Memory B cell (primary cell): ENCODE data around the gene PRSS57.
A peak's percentile ranks its signal among the peaks of the same experiment; 100 is the strongest.

Experiments
- ATAC-seq: fragments of 150-1000 bp; cut with Tn5 transposase; 2 replicates; pipeline ENCODE4 v1.10.0; 2021; ENCODE audit warnings: low read depth, mild to moderate bottlenecking, moderate library complexity
- DNase-seq, 2 donors: peaks; one replicate each; pipeline ENCODE4 v3.0.0; 2022; ENCODE audit warnings: low spot score in 2 of 2
- H3K27ac Mint-ChIP-seq: one replicate; pipeline ENCODE4 v1.8.0; 2022; ENCODE audit warnings: mild to moderate bottlenecking, moderate library complexity, mixed read lengths
- H3K27me3 Mint-ChIP-seq: one replicate; pipeline ENCODE4 v1.8.0; 2022; ENCODE audit warnings: mixed read lengths
- H3K36me3 Mint-ChIP-seq: one replicate; pipeline ENCODE4 v1.8.0; 2022; ENCODE audit warnings: mild to moderate bottlenecking, mixed read lengths
- H3K4me1 Mint-ChIP-seq: one replicate; pipeline ENCODE4 v1.8.0; 2022; ENCODE audit warnings: mixed read lengths
- H3K4me3 Mint-ChIP-seq: one replicate; pipeline ENCODE4 v1.8.0; 2022; ENCODE audit warnings: mild to moderate bottlenecking, moderate library complexity, mixed read lengths
- H3K9me3 Mint-ChIP-seq: one replicate; pipeline ENCODE4 v1.8.0; 2022; ENCODE audit warnings: mixed read lengths

The PRSS57 gene

DNA sequence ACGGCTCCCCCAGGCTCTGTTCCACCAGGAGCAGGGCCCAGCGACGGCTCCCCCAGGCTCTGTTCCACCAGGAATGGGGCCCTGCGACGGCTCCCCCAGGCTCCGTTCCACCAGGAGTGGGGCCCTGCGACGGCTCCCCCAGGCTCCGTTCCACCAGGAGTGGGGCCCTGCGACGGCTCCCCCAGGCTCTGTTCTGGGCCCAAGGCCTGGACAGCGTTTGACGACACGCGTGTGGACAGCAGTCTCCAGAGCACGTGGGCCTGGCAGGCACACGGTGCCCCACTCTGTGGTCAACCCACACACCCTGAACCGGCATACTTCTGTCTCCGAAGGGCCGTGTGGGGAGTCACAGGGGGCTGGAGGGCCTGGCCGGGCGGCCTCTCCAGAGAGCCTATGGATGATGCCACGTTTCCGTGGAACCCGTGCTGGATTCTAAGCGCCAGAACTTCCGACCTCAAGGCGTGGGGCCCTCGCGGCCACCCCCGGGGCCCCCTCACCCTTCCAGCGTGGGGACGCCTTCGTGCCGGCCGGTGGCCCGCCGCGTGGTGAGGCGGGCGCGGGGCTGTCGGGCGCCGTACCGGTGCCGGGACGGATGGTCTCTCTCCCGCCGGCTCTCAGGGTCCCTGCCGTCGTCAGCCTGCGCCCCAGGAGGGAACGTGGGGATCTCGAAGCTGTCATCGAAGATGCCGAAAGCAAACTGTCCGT lies 44.0 kb downstream of the PRSS57 start:
- Mint-ChIP-seq H3K27me3 (no peaks in the 10 kb centered on the region), H3K36me3 (peaks cover 15% of the 10 kb centered on the region), H3K9me3 (no peaks in the 10 kb centered on the region), H3K4me1 (peaks cover 22% of the 10 kb centered on the region), H3K4me3 (no peak overlapping the region), H3K27ac (no peak overlapping the region)
- no peak for DNase-seq
- no peak for ATAC-seq

GRCh38 chr19:650121-650520 lies 45.1 kb downstream of the PRSS57 start:
- no peak for ATAC-seq
- no peaks in the 10 kb centered on the region for H3K9me3 Mint-ChIP-seq
- DNase-seq, result no peak
- H3K27ac Mint-ChIP-seq, result no peak overlapping the region
- peaks cover 15% of the 10 kb centered on the region for H3K36me3 Mint-ChIP-seq
- H3K4me1 Mint-ChIP-seq, result peaks cover 12% of the 10 kb centered on the region
- no peak overlapping the region for H3K4me3 Mint-ChIP-seq
- no peaks in the 10 kb centered on the region for H3K27me3 Mint-ChIP-seq

GRCh38 chr19:648904-649801 lies 46.1 kb downstream of the PRSS57 start:
- H3K4me3 Mint-ChIP-seq, result no peak overlapping the region
- no peaks in the 10 kb centered on the region for H3K27me3 Mint-ChIP-seq
- DNase-seq (no peak), ATAC-seq (no peak)
- H3K9me3 Mint-ChIP-seq, result no peaks in the 10 kb centered on the region
- peaks cover 7% of the 10 kb centered on the region for H3K4me1 Mint-ChIP-seq
- no peak overlapping the region for H3K27ac Mint-ChIP-seq
- peaks cover 10% of the 10 kb centered on the region for H3K36me3 Mint-ChIP-seq

DNA sequence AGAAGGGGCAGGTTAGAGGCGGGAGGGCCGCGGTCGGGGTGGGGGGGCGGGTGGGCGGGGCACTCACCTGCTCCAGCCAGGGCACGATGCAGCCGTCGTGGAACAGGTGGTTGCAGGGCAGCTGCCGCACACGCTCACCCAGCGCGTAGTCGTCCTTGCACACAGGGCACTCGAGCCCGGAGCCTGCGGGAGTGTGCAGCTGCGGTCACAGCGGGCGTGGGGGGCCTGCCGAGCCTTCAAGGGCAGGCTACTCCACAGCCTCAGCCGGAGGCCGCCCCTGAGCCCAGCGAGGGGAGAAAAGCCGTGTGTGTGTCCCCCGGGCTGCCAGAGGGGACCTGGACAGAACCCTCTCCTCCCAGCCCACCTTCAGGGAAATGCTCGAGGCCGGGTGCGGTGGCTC lies 46.9 kb downstream of the PRSS57 start:
- DNase-seq (no peak), ATAC-seq (no peak)
- peaks cover 8% of the 10 kb centered on the region for H3K36me3 Mint-ChIP-seq
- H3K27me3 Mint-ChIP-seq, result no peaks in the 10 kb centered on the region
- peaks cover 7% of the 10 kb centered on the region for H3K4me1 Mint-ChIP-seq
- peak overlapping the region; percentile 67 for H3K4me3 Mint-ChIP-seq
- no peaks in the 10 kb centered on the region for H3K9me3 Mint-ChIP-seq
- H3K27ac Mint-ChIP-seq, result peak overlapping the region; percentile 93

- H3K4me3 Mint-ChIP-seq, result peak overlapping the region; percentile 67
- peaks cover 8% of the 10 kb centered on the region for H3K36me3 Mint-ChIP-seq
- H3K27ac Mint-ChIP-seq, result peak overlapping the region; percentile 93
- ATAC-seq, result peak; percentile 78
- no peaks in the 10 kb centered on the region for H3K9me3 Mint-ChIP-seq
- H3K27me3 Mint-ChIP-seq, result no peaks in the 10 kb centered on the region
- DNase-seq, result no peak
- H3K4me1 Mint-ChIP-seq, result peaks cover 7% of the 10 kb centered on the region
These were observed 47.5 kb downstream of the PRSS57 start for GRCh38 chr19:647566-648284.

- Mint-ChIP-seq H3K27me3 (no peaks in the 10 kb centered on the region), H3K4me1 (peaks cover 9% of the 10 kb centered on the region), H3K36me3 (peaks cover 8% of the 10 kb centered on the region), H3K27ac (peak overlapping the region; percentile 93), H3K9me3 (no peaks in the 10 kb centered on the region), H3K4me3 (no peak overlapping the region)
- no peak for DNase-seq
- no peak for ATAC-seq
These were observed 48.3 kb downstream of the PRSS57 start for GRCh38 chr19:646779-647565.

DNA sequence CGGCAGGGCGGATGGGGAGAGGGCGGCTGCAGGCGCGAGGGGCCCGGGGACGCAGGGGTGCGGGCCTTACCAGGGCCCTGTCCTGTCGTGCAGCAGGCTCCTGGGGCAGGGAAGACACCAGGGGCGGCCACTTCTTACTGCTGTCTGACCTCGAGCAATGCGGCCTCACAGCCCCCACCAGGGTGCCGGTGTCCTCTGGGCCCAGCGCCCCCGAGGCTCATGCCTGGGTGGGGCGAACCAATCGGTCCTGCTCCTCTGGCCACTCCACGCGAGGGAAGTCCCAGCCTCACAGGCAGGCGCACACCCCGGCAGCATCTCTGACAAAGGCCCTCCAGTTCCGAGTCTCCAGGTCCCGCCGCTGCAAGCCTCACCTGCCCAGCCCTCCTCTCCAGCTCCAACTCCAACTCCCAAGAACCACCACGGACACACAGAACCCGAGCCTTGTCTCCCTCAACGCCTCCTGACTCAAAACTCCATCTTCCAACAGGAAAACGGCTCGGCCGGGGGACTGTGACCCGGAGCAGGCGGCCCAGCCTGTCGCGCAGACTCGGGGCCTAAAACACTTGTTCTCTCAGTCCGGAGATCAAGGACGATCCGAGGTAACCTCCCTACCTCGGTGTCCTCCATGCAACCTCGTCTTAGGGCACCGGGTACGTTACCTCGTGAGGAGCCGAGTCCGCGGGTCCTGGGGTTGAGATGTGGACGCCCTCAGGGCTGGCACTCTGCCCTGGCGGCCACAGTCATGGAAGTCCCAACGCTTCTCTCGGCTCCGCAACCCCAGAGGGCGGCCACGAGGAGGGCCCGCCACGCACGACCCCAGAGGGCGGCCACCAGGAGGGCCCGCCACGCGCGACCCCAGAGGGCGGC lies 49.1 kb downstream of the PRSS57 start:
- H3K27ac Mint-ChIP-seq, result peak overlapping the region; percentile 62
- ATAC-seq, result no peak
- H3K36me3 Mint-ChIP-seq, result peaks cover 8% of the 10 kb centered on the region
- no peak for DNase-seq
- no peaks in the 10 kb centered on the region for H3K9me3 Mint-ChIP-seq
- no peaks in the 10 kb centered on the region for H3K27me3 Mint-ChIP-seq
- H3K4me1 Mint-ChIP-seq, result peaks cover 13% of the 10 kb centered on the region
- H3K4me3 Mint-ChIP-seq, result no peak overlapping the region

GRCh38 chr19:644789-645188 lies 50.5 kb downstream of the PRSS57 start:
- Mint-ChIP-seq H3K36me3 (peaks cover 8% of the 10 kb centered on the region), H3K4me1 (peaks cover 15% of the 10 kb centered on the region), H3K27ac (peak overlapping the region; percentile 72), H3K27me3 (no peaks in the 10 kb centered on the region), H3K4me3 (no peak overlapping the region), H3K9me3 (no peaks in the 10 kb centered on the region)
- DNase-seq (no peak), ATAC-seq (no peak)

DNA sequence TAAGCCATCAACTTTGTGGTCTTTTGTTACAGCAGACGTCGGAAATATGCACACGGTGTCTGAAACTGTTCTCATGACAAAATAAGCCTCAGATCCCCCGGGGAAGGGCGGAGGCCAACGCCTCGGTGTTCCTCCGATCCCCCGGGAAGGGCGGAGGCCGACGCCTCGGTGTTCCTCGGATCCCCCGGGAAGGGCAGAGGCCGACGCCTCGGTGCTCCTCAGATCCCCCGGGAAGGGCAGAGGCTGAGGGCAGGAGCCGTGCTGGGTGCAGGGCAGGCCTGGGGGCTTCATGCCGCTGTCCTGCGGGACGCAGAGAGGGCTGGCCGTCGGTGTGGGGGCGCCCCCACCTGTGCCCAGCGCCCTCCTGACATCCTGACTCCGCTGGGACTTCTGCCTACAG lies 50.9 kb downstream of the PRSS57 start:
- H3K9me3 Mint-ChIP-seq, result no peaks in the 10 kb centered on the region
- no peak overlapping the region for H3K4me3 Mint-ChIP-seq
- H3K36me3 Mint-ChIP-seq, result peaks cover 8% of the 10 kb centered on the region
- no peak for DNase-seq
- ATAC-seq, result no peak
- H3K27me3 Mint-ChIP-seq, result no peaks in the 10 kb centered on the region
- no peak overlapping the region for H3K27ac Mint-ChIP-seq
- peaks cover 17% of the 10 kb centered on the region for H3K4me1 Mint-ChIP-seq

GRCh38 chr19:643736-644135 lies 51.5 kb downstream of the PRSS57 start:
- Mint-ChIP-seq H3K9me3 (no peaks in the 10 kb centered on the region), H3K4me1 (peaks cover 20% of the 10 kb centered on the region), H3K27me3 (no peaks in the 10 kb centered on the region), H3K27ac (no peak overlapping the region), H3K4me3 (no peak overlapping the region), H3K36me3 (peaks cover 8% of the 10 kb centered on the region)
- DNase-seq, result no peak
- ATAC-seq, result no peak

GRCh38 chr19:642767-643727 lies 52.2 kb downstream of the PRSS57 start:
- peak overlapping the region; percentile 20 for H3K27ac Mint-ChIP-seq
- peaks cover 18% of the 10 kb centered on the region for H3K4me1 Mint-ChIP-seq
- peaks cover 6% of the 10 kb centered on the region for H3K36me3 Mint-ChIP-seq
- no peaks in the 10 kb centered on the region for H3K9me3 Mint-ChIP-seq
- H3K27me3 Mint-ChIP-seq, result no peaks in the 10 kb centered on the region
- H3K4me3 Mint-ChIP-seq, result no peak overlapping the region
- no peak for DNase-seq
- ATAC-seq, result no peak

DNA sequence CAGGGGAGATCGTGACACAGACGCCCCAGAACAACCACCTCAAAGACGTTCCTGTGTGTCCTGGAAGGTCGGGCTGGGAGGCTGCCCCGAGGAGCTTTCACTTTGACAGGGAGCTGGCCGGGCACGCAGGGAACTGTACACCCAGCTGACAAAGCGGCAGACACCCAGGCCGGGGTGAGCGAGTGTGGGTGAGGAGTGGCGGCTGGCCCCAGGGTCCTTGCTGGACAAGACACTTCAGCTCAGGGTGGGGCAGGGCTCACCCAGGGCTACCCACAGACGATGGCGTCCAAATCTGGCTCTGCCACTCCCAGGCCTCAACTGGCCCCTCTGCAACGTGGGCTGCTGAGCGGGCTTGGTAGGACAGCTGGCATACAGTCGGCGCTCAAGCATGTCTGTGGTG lies 53.5 kb downstream of the PRSS57 start:
- H3K4me3 Mint-ChIP-seq, result peak overlapping the region; percentile 60
- DNase-seq (no peak), ATAC-seq (no peak)
- peaks cover 24% of the 10 kb centered on the region for H3K4me1 Mint-ChIP-seq
- peak overlapping the region; percentile 87 for H3K27ac Mint-ChIP-seq
- peaks cover 3% of the 10 kb centered on the region for H3K36me3 Mint-ChIP-seq
- H3K27me3 Mint-ChIP-seq, result no peaks in the 10 kb centered on the region
- H3K9me3 Mint-ChIP-seq, result no peaks in the 10 kb centered on the region
